Effector CD4-positive, alpha-beta T cell (primary cell): ENCODE results near the gene KHDRBS2.
"Not testable (repeated sequence)": the region's sequence is repeated elsewhere in the genome, so short reads cannot be mapped to it uniquely, and the experiment has no call there.

Experiments used
- DNase-seq: peaks from one replicate; pipeline ENCODE4 v3.0.0-alpha.2; 2020

KHDRBS2 gene

GRCh38 chr6:61841958-61842357 is 444.1 kb downstream of the KHDRBS2 start:
- DNase-seq: no peak

- no peak for DNase-seq
Measured at GRCh38 chr6:61835237-61835636, 450.8 kb downstream of the KHDRBS2 start.

GRCh38 chr6:61833176-61833755 is 452.8 kb downstream of the KHDRBS2 start:
- DNase-seq: no peak

- no peak for DNase-seq
Measured at GRCh38 chr6:61817716-61818115, 468.3 kb downstream of the KHDRBS2 start.

- no peak for DNase-seq
Measured at GRCh38 chr6:61810047-61810446, 476.0 kb downstream of the KHDRBS2 start.

DNA sequence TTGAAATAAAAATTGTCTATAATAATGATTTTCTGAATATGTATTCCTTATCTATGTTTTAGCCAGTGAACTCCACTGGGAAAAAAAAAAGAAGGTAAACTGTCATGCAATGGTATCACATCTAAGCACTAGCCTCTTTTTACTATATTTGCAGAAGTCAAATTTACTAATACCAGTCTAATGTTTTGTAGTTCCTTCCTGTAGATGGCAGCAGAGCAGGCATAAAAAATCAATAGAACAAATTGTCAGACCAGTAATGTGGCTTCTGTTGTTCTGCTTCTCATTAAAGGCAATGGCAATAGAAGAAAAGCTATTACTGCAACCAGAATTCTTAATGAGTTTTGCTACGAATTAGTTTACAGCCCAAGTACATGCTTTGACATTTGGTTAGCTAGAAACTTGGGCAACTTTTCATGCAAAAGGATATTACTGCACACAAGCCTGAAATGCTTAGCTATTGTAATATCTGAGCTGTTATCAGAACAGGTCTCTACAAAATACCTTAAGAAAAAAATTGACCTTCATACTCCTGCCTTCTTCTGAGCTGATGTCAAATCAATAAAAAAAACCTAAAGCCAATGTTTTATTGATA is 476.9 kb downstream of the KHDRBS2 start:
- no peak for DNase-seq

- DNase-seq: no peak
Measured at GRCh38 chr6:61787998-61788397, 498.0 kb downstream of the KHDRBS2 start.

GRCh38 chr6:61769446-61769845 is 516.6 kb downstream of the KHDRBS2 start:
- DNase-seq: not testable (repeated sequence)

DNA sequence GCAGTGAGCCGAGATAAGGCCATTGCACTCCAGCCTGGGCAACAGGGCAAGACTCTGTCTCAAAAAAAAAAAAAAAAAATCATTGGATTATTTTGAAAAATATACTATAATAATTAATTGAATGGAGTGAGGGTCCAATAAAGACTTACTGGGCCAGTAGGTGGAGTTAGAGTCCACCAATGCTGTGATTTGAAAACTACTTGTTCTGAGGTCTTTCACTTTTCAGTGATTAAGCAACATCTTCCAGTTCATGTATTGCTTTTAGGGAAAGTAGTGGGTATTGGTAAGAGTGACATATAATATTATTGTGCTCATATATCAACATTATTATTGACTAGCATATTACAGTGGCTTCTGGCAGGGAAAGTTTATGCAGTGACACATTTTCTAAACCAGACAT is 530.3 kb downstream of the KHDRBS2 start:
- DNase-seq: no peak

DNA sequence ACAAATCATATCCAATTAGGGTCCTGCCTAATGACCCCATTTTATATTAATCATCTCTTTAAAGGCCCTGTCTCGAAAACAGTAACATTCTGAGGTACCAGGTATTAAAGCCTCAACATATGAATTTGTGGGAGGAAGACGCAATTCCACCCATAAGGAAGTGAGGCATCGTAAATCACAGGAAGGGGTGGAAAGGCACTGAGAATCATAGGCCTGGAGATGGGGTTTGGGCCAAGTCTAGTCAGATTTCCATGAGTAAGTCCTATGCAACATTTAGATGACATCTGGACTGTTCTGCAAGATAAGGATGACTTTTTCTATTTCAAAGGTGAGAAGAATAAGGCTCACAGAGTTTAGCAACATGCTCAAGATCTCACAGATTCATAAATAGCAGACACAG is 534.0 kb downstream of the KHDRBS2 start:
- no peak for DNase-seq

DNA sequence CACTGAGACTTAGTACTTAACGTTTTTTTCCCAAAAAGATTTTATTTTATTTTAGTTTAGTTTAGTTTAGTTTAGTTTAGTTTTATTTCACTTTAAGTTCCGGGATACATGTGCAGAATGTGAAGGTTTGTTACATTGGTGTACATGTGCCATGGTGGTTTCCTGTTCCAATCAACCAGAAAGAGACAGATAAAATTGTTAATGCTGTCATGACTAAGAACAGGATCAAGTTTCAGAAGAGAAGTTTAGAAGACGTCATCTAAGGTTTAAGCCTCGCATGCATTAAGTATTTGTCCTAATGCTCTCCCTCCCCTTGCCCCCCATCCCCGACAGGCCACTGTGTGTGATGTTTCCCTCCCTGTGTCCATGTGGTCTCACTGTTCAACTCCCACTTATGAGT is 540.0 kb downstream of the KHDRBS2 start:
- DNase-seq: no peak

GRCh38 chr6:61711849-61712248 is 574.2 kb downstream of the KHDRBS2 start:
- DNase-seq: no peak

- no peak for DNase-seq
Measured at GRCh38 chr6:61688165-61688564, 597.9 kb downstream of the KHDRBS2 start.

DNA sequence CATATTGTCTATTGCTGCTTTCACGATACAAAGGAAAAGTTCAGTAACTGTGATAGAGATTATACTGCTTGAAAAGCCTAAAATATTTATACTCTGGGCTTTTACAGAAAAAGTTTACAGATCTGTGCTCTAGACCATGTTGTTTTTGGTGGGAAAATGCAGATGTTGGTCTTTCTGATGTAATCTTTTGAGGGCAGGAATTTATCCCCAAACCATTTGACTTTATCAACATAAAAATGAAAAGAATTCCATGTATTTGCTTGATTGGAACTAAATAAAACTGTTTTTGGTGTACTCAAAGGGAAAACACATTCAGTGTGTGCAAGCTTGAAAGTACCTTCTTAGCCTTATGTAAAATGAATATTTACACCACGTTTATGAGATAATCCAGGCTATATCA is 603.5 kb downstream of the KHDRBS2 start:
- DNase-seq: no peak

DNA sequence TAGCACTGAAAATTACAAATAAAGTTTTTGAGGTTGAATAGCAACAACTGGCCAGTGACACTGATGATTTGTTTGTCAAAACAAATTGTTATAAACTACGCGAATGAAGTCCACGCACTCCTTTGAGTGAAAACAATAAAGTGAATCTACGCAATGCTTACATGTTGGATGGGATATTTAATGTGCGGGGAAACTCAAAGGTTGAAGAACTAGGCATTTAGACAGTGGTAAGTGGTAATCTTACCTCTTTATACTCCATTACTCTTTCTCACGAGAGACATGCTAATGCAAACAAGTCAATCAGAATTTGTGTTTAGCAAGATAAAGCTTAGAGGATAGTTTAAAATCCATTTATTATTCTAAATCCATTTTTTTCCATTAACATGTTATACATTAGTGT is 606.4 kb downstream of the KHDRBS2 start:
- DNase-seq: no peak

DNA sequence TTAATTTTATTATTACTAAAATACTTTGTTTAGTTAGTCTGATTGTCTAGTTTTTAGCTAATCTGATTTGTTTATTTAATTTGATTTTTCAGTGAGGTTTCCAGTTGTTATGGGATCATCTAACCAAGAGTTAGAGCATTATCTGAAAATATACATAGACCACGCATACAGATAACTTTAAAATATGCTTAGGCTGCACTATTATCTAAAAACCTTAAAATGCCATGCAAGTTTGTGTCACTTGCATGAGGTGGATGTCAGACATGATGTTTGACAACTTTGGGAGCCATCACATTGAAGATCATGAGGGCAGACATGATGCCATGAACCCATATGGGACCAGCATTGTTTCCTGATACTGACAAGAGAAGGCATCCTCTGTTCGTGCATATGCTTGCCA is 610.3 kb downstream of the KHDRBS2 start:
- no peak for DNase-seq

- DNase-seq: no peak
Measured at GRCh38 chr6:61649845-61650244, 636.2 kb downstream of the KHDRBS2 start.

GRCh38 chr6:61640463-61640862 is 645.6 kb downstream of the KHDRBS2 start:
- no peak for DNase-seq
